ENCODE measurements around the gene MADCAM1.

The MADCAM1 gene

DNA sequence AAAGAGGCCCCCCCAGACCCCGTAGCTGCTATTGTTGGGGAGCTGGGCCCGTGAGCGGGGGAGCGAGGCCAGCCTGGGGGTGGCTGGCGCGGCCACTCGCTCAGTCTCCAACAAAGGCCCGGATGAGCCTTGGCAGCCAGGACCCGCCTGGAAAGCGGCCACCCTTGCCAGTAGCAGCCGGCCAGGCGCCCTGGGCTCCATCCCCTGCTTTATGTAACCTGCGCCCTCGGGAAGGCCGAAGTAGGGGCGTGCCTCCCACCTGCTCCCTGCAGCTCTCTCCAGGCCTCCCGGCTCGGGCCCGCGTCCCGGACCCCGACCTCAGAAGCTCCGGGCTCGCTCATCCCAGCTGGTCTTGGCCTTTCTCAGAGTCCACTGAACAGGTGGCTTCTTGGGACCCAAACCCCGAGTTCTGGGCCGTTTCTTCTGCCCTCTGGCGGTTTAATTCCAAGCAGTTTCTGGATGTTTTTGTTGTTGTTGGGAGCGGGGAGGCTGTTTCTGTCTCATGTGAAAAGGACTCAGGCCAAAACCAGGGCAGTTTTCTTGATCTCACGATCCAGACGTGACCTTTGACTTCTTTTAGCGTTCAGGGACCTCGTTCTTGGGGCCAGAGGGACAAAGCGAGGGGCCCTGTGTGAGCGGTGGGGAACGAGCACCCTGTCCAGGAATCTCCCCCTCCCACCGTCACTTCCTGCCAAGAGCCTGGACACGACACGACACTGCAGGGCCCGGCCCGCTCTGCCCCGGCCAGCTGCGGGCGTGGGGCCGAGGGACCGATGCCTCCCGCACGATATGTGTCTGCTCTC lies 36.5 kb downstream of the MADCAM1 start:
- peak; percentile 40 to 57 for DNase-seq

DNA sequence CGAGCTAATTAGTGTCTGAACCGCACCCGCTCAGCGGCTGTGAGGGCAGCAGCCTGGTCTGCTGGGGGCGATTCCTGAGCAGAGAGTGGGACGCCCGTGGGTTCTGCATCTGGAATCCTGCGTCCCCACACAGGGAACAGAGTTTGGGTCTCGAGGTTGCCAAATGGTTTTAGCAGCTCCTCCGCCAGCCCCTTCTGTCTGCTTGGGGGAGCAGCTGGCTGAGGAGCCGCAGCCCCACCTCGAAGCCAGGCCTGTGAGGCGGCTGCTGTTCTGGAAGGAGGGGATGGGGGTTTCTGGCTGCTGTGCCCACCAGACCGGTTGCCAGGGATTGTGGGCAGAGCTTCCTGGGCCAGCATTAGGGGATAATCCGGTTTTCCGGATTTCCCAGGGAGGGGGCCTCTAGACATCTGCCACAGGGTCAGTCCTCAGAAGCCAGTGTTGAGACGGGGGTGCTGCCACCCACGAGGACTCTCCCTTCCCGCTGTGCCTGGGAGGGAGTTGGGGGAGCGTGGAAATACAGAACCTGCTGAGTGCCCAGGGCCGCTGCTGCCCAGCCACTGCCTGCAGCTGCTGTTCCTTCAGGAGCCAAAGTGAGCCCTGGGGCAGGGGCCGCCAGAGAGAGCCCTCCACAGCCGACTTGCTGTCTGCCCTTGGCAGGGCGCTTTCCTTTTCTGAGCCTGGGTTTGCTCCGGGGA lies 37.2 kb downstream of the MADCAM1 start:
- no peak for DNase-seq

DNA sequence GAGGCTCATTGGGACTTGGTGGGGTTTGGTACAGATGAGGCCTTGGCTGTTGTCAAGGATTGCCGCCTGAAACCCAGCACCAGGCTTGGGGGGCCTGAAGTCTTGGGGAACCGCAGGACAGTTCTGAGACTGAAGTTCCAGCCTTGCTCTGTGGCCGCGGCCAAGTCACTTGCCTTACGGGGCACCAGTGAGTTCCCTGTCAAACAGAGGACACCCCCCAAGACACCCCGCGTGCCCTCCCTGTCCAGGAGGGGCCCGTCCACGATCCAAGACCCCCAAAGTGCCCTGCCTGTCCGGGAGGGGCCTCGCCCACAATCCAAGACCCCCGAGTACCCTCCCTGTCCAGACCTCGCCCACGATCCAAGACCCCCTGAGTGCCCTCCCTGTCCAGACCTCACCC lies 37.8 kb downstream of the MADCAM1 start:
- DNase-seq, result no peak

DNA sequence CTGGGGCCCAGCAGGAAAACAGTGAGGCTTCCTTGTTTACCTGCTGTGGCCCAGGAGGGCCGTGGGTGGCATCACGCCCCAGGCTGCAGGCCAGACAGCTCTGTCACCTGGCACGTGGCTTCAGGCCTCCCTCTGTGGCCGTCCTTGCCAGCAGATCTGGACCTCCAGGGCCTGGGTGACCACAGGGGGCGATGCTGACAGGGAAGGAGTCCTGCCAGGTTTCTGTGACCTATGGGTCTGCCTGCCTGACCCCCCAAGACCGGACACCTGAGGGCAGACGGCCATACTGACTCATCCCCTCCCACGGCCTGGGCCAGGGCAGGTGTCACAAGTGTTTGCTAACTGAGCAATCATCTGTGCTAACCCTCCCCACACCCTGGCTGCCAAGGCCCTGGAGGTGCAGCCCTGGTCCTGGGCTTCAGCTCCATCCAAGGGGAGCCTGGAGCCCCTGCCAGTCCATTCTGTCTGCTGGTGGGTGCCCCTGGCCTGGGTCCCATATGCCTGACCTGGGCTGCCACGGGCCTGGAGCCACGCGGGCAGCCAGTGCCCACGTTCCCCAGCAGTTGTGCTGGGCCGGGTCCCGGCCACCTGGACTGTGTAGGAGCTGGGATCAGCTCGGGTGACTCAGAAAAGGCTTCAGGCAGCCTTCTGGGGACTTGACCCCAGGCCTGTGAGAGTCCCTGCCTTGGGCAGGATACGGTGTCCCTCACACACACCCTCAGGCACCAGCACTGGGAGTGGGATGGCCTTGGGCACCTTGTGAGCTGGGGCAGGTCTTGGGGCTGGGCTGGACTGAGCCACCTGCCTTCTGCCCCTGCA lies 38.9 kb downstream of the MADCAM1 start:
- DNase-seq, result no peak

DNA sequence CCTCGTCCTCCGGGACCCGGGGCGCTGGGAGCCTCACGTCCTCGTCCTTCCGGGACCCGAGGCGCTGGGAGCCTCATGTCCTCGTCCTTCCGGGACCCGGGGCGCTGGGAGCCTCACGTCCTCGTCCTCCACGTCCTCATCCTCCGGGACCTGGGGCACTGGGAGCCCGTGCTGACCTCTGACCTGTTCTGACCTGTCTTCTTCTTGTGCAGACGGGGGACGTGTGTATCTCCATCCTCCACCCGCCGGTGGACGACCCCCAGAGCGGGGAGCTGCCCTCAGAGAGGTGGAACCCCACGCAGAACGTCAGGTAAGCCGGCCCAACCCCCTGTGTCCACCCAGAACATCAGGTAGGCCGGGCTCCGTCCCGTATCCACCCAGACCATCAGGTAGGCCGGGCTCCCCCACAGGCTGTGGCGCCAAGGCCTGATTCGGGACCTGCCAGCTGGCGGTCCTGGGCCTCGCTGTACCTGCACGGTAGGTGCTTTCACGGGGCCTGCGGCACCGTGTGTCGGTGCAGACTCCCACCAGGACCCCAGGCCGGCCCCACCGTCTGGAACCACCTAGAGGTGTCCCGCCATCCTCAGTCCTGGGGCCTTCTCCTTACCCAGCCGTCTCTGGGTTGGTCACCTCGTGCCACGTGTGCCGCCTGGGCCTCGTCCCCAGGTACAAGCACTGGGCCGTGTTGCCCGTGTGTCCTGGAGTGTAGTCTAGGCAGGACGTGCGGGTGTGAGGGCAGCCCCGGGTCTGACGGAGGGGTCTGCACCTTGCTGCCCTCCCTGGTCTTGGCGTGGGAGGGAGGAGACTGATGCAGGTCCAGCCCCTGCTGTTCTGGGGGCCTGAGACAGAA lies 40.0 kb downstream of the MADCAM1 start:
- no peak for DNase-seq

DNA sequence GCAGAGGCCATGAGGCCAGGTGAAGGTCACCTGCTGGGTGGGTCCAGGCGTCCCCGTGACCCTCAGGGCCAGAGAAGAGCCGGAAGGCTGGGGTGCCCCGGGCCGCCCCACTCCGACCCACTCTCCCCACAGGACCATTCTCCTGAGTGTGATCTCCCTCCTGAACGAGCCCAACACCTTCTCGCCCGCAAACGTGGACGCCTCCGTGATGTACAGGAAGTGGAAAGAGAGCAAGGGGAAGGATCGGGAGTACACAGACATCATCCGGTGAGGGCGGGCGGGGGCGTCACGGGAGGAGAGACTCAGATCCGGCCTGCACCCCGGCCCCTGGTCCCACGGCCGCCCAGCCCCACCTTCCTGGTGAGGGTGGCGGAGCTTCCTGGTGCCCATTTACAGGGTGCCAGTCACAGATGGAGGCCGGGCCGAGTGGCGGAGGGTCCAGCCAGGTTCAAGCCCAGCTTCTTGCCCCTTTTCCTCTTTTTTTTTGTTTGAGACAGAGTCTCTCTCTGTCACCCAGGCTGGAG lies 40.7 kb downstream of the MADCAM1 start:
- DNase-seq, result no peak

DNA sequence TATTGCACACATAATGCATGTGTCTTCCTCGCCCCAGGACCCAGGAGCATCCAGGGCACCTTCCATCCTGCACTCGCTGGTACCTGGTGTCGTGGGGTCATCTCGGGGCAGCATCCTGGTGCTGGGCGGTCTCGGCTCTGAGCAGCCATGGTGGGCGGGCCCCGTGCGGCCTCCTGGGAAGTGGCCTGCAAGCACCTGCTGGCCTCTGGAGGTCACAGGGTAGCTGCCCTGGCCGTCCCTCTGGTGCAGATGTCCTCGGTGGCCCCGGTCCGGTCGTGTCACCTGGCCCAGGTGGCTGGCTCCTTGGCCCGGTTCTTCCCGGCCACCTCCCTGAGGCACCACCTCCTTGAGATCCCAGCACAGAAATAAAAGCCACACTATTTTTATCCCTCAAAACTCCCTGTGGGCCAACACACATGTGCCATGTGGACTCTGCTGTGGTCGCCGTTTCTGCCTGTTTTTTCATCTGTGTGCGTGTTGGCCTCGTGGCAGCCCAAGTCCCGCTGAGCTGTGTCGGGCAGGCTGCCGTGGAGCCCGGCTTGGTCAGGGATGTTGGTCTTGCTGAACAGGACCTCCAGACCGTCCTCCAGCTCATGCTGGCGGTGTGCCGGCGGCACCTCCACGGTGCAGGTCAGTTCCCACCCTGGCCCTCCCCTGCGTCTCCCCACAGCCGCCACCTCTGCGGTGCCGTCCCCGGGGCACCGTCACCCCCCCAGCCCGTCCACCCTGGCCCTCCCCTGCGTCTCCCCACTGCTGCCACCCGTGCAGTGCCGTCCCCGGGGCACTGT lies 42.5 kb downstream of the MADCAM1 start:
- no peak for DNase-seq

DNA sequence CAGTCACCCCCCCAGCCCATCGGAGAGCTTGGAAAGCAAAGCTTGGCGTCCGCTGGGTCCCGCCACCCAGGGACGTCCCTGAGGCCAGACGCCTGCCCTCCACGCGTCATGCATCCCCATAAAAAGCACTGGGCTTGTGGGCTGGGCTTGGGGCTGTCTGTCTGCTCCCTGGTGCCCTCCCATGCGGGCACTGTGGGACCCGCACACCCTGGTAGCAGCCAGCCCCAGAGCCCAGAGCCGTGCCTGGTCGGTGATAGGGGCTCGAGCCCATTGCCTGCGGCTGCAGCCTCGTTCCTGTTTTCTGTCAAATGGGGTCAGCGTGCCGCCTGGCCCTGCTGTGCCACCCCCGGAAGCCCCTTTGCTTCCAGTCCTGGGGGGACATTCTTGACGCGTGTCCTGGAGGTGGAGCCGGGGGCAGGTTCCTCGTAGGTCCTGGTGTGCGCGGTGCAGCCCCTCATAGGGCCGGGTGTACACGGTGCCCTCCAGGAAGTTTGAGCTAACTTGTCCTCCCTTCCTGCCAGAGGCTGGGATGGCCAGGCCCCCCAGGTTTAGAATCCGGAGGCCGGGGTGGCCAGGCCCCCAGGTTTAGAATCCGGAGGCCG lies 43.2 kb downstream of the MADCAM1 start:
- DNase-seq, result no peak

DNA sequence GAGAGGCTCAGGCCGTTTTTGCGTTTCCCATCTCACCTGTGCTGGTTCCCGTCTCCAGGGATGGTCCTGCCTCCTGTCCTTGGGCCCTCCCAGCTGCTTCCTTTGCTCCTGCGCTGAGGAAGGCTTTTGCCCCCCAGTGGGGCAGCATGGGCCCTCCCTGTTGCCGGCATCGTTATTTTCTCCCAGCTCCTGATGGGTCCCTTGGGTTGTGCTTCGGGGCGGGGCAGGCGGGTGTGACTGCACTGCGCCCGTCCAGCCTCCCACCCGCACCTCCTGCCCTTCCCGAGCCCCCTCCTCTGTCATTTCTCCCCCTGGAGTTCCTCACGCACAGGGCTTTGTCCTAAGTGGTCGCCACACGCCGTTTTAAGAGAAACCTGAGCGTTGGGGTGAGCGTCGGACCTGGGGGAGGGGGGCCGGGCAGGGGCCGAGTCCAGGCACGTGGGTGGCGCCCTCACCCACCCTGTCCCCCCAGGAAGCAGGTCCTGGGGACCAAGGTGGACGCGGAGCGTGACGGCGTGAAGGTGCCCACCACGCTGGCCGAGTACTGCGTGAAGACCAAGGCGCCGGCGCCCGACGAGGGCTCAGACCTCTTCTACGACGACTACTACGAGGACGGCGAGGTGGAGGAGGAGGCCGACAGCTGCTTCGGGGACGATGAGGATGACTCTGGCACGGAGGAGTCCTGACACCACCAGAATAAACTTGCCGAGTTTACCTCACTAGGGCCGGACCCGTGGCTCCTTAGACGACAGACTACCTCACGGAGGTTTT lies 44.8 kb downstream of the MADCAM1 start:
- no peak for DNase-seq

DNA sequence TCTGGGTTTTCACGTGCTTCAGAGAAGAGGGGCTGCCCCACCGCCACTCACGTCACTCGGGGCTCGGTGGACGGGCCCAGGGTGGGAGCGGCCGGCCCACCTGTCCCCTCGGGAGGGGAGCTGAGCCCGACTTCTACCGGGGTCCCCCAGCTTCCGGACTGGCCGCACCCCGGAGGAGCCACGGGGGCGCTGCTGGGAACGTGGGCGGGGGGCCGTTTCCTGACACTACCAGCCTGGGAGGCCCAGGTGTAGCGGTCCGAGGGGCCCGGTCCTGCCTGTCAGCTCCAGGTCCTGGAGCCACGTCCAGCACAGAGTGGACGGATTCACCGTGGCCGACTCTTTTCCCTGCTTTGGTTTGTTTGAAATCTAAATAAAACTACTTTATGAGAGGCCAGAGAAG lies 45.4 kb downstream of the MADCAM1 start:
- no peak for DNase-seq

DNA sequence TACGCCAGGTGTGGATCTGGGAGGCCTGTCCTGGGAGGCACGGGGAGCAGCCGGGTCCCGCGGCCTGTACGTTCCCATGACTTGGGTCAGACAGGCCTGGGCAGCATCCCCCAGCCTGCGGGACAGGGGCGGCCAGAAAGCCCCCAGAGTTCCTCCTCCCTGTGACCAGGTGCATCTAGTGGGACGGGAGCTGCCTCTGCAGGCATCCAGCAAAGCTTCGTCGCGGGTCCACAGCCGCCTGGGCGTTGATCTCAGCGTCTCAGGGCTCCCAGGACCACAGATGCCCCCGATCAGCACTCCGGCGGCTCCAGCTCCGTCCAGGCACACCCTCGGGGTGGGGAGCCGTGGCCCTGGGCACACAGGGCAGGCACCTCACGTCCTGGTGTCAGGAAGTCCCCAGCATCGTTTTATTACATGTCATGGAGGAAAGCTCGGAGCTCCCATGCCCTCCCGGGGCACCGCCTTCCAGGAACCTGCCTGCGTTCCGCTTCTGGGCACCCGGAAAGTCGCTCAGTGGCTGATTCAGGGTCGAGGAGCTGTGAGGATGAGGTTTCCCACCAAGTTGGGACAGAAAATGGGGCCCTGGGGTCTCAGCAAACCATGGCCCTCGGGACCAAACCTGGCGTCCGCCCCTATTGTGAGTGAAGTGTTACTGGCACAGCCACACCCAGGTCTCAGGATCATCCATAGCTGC lies 46.0 kb downstream of the MADCAM1 start:
- no peak for DNase-seq

DNA sequence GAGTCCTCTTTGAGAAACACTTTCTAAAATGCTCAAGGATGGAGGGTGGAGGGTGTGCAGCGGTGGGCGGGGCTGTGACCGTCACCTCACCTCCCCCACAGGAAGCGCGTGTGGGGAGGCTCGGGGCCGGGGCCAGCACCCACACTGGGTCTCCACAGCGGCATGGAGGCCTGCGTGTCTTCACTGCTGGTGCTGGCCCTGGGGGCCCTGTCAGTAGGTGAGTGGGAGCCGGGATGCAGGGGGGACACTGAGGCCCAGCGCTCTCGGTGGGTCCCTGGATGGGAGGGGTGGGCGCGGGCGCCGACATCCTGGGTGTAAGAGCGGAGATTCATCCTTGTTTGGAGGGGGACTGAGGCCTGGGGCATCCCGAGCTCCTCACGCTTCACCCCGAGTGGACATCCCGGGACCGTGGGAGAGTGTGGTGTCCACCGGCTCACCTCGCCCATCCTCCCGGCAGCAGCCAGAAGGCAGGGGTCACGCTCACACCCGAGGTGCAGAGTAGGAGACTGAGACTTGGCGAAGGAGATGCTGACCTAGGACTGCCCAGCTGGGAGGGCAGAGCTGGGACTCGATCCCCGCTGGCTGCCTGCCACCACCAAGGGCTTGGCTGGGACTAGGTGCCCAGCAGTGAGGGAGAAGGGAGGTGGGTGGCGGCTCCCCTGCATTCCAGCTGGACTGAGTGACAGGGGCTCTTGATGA lies 47.8 kb downstream of the MADCAM1 start, which contains the start of gene GZMM:
TSS of gene GZMM (plus strand) at position 144 of the 699 bp plus-strand sequence. CDS start at position 163, 19 bp downstream.
- DNase-seq, result no peak

DNA sequence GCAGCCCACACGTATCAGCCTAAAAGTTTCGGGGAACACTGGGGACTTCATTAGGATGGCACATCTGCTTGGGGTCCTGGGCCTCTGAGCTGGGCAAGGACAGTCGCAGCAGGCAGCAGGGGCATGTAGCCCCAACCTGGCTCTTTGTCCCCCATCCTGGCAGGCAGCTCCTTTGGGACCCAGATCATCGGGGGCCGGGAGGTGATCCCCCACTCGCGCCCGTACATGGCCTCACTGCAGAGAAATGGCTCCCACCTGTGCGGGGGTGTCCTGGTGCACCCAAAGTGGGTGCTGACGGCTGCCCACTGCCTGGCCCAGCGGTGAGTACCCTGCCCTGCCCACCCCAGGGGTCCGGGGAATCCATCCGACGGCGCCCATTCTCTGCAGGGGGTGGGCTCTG lies 50.8 kb downstream of the MADCAM1 start:
- no peak for DNase-seq

DNA sequence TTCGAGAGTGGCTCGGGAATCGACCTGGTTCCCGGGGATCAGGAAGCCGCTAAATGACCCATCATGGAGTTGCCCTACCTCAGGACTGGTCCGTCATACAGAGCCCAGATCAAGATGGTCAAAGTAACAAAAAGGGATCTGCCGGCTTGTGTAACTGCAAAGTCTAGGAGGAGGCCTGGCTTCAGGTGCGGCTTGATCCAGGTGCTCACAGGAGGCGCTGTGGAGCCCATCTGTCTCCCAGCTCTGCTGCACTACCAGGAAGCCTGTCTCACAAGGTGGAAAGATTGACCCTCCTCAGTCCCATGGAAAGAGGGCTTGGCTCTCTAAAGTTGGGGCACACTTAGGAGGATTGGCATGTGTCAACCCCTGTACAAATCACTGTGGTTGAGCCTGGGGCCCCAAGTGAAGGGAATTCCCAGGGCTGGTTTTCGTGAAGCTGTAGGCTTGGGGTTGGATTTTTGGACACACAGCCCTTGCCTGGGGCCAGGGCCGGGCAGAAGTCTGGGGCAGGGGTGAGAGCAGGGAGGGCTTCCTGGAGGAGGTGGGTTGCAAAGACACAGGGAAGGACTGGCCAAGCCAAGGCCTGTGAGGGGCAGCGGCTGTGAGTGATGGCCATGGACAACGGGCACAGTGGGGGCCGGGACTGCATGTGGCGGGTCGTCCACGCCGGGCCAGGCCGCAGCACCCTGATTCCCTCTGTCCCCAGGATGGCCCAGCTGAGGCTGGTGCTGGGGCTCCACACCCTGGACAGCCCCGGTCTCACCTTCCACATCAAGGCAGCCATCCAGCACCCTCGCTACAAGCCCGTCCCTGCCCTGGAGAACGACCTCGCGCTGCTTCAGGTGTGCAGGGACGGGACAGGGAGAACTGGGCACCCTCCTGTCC lies 51.8 kb downstream of the MADCAM1 start:
- DNase-seq, result no peak

DNA sequence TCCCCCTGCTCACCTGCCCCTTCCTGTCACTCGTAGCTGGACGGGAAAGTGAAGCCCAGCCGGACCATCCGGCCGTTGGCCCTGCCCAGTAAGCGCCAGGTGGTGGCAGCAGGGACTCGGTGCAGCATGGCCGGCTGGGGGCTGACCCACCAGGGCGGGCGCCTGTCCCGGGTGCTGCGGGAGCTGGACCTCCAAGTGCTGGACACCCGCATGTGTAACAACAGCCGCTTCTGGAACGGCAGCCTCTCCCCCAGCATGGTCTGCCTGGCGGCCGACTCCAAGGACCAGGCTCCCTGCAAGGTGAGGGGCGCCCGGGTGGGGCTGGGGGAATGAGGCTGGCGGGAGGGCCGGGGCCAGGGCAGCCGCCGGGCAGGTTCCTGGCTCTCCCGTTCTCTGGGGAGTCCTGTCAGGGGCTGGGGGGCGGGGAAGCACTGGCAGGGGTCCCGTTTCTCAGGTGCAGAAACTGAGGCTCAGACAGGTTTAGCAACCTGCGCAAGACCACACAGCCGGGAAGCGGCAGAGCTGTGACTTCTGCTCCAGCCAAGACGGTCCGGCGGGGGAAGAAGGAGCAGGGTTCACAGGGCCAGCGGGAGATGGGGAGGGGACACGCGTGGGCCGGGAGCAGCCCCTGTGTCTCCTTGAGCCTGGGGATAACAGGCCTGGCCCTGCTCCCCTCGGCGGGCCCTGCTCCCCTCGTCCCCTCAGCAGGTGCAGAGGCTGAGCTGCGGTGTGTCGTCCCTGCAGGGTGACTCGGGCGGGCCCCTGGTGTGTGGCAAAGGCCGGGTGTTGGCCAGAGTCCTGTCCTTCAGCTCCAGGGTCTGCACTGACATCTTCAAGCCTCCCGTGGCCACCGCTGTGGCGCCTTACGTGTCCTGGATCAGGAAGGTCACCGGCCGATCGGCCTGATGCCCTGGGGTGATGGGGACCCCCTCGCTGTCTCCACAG lies 52.9 kb downstream of the MADCAM1 start:
- no peak for DNase-seq

DNA sequence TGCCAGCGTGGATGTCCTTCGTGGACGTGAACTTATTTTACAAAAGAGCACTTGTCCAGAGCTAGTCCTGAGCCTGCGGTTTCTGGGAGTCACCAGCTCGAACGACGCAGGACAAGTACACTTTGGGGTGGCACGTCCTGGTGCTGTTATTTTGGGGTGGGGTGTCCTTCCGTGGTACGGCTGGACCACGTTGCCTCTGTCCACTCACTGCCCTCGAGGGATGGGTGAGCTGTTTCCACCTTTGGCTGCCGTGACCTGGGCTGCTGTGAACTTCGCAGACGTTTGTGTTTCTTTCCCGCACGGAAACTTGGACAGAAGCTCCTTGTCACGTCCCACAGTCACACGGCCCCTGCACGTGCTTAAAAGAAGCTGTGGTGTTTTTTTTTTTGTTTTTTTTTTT lies 58.5 kb downstream of the MADCAM1 start:
- no peak for DNase-seq

Data from inflammatory macrophage (primary cell).